IMR-90 (cell line): Measurements from ENCODE around the gene ARID5A. TPM values are rescaled to one million over a fixed set of nuclear protein-coding genes. Genes with fewer than 3 reads are reported as not detected.

ENCODE experiments used
- ATAC-seq: fragments of 200-7000 bp; cut with Tn5 transposase; 2 replicates; pipeline ENCODE4 v1.9.1; 2020; ENCODE audit warnings: low read depth, mild to moderate bottlenecking, moderate library complexity
- BruUV-seq: library from RNA; stranded (reverse); fragments of 400-500 nt; replicated peaks from 2 replicates; lab custom pipeline; 2021; lab: Mats Ljungman, UMichigan
- CTCF ChIA-PET: fragments of 300-600 bp; formaldehyde crosslinking; extraction: SDS; loops from one replicate; lab custom pipeline; 2021; ENCODE audit warnings: antibody characterized with exemption; lab: Yijun Ruan, JAX
- POLR2A ChIA-PET: fragments of 300-600 bp; sonication (Branson Sonifier 250); formaldehyde crosslinking; loops from one replicate; lab custom pipeline; 2022; ENCODE audit warnings: antibody characterized with exemption; ENCODE audit not compliant: unreplicated experiment; lab: Charles Lee
- DNase-seq: peaks from one replicate; pipeline ENCODE4 v3.0.0; 2013
- H2AFZ ChIP-seq: replicated peaks from 2 replicates; pipeline ENCODE3; 2013; ENCODE audit warnings: low read length, mild to moderate bottlenecking; ENCODE audit not compliant: poor library complexity
- H2AK5ac ChIP-seq: 2 replicates; pipeline ENCODE4 v1.6.1; 2013; ENCODE audit warnings: low read depth, low read length, inconsistent platforms
- H2AK9ac ChIP-seq: replicated peaks from 2 replicates; pipeline ENCODE3; 2013; ENCODE audit warnings: mild to moderate bottlenecking, low read depth, low read length, moderate library complexity; ENCODE audit not compliant: poor library complexity
- H2BK120ac ChIP-seq: 2 replicates; pipeline ENCODE4 v1.6.1; 2013; ENCODE audit warnings: low read depth, low read length, inconsistent platforms
- H2BK15ac ChIP-seq: 3 replicates; pipeline ENCODE4 v1.6.1; 2013; ENCODE audit warnings: low read depth, low read length, inconsistent platforms
- H2BK20ac ChIP-seq: 2 replicates; pipeline ENCODE4 v1.6.1; 2013; ENCODE audit warnings: low read depth, mild to moderate bottlenecking, inconsistent platforms, low read length, moderate library complexity
- H2BK5ac ChIP-seq: 2 replicates; pipeline ENCODE4 v1.6.1; 2013; ENCODE audit warnings: mild to moderate bottlenecking, low read depth, low read length, inconsistent platforms; ENCODE audit not compliant: poor library complexity, severe bottlenecking
- H3K14ac ChIP-seq: replicated peaks from 2 replicates; pipeline ENCODE4 v1.6.1; 2013; ENCODE audit warnings: low read depth, low read length, inconsistent platforms
- H3K18ac ChIP-seq: 2 replicates; pipeline ENCODE4 v1.6.1; 2013; ENCODE audit warnings: low read depth, low read length, control low read depth
- H3K23ac ChIP-seq: 2 replicates; pipeline ENCODE4 v1.6.1; 2013; ENCODE audit warnings: low read depth, low read length, inconsistent platforms
- H3K27ac ChIP-seq: 2 replicates; pipeline ENCODE4 v1.5.1; 2013; ENCODE audit warnings: mild to moderate bottlenecking, control low read depth, low read length; ENCODE audit not compliant: insufficient read depth
- H3K27me3 ChIP-seq: 2 replicates; pipeline ENCODE4 v1.6.1; 2013; ENCODE audit warnings: low read length; ENCODE audit not compliant: control insufficient read depth, insufficient read depth
- H3K36me3 ChIP-seq: 2 replicates; pipeline ENCODE4 v1.6.1; 2013; ENCODE audit warnings: low read length, mixed read lengths; ENCODE audit not compliant: control insufficient read depth, insufficient read depth
- H3K4ac ChIP-seq: 2 replicates; pipeline ENCODE4 v1.6.1; 2013; ENCODE audit warnings: low read depth, low read length, inconsistent platforms
- H3K4me1 ChIP-seq: 2 replicates; pipeline ENCODE4 v1.6.1; 2013; ENCODE audit warnings: low read length, mixed read lengths; ENCODE audit not compliant: control insufficient read depth, insufficient read depth
- H3K4me2 ChIP-seq: 2 replicates; pipeline ENCODE4 v1.6.1; 2013; ENCODE audit warnings: low read depth, mild to moderate bottlenecking, control low read depth, low read length, moderate library complexity
- H3K4me3 ChIP-seq: 2 replicates; pipeline ENCODE4 v1.5.1; 2013; ENCODE audit warnings: low read depth, mild to moderate bottlenecking, control low read depth, low read length, moderate library complexity; ENCODE audit not compliant: insufficient read depth
- H3K56ac ChIP-seq: 2 replicates; pipeline ENCODE4 v1.6.1; 2013; ENCODE audit warnings: low read length, inconsistent platforms; ENCODE audit not compliant: insufficient read depth; ENCODE audit errors: extremely low read depth
- H3K79me1 ChIP-seq, 2 experiments: 2 replicates each; pipeline ENCODE4 v1.6.1; 2013; ENCODE audit warnings: low read length in 2 of 2, inconsistent platforms in 1 of 2, low read depth in 1 of 2
- H3K9ac ChIP-seq: 2 replicates; pipeline ENCODE4 v1.6.1; 2013; ENCODE audit warnings: low read depth, low read length, control low read depth
- H3K9me1 ChIP-seq: 2 replicates; pipeline ENCODE4 v1.6.1; 2013; ENCODE audit warnings: low read length, inconsistent platforms; ENCODE audit not compliant: insufficient read depth
- H3K9me3 ChIP-seq: 2 replicates; pipeline ENCODE4 v1.6.1; 2013; ENCODE audit warnings: low read length; ENCODE audit not compliant: control insufficient read depth, insufficient read depth
- H4K20me1 ChIP-seq: 2 replicates; pipeline ENCODE4 v1.6.1; 2013; ENCODE audit warnings: low read length, inconsistent platforms; ENCODE audit not compliant: insufficient read depth
- H4K5ac ChIP-seq: 2 replicates; pipeline ENCODE4 v1.6.1; 2013; ENCODE audit warnings: mild to moderate bottlenecking, low read depth, low read length, control low read depth
- H4K8ac ChIP-seq, 2 experiments: 2 replicates each; pipeline ENCODE4 v1.6.1; 2013; ENCODE audit warnings: low read depth in 2 of 2, low read length in 2 of 2, control low read depth in 1 of 2, inconsistent platforms in 1 of 2
- H4K91ac ChIP-seq: 2 replicates; pipeline ENCODE4 v1.6.1; 2013; ENCODE audit warnings: low read depth, low read length, inconsistent platforms; ENCODE audit not compliant: insufficient read depth
- BHLHE40 ChIP-seq: fragments of 150-350 bp; IDR thresholded peaks from 2 replicates; pipeline ENCODE4 v1.6.1; 2016; ENCODE audit warnings: mild to moderate bottlenecking, low read depth, low read length
- CEBPB ChIP-seq: IDR thresholded peaks from 2 replicates; pipeline ENCODE4 v1.6.1; 2012; ENCODE audit warnings: low read depth, low read length, improper control_type of control experiment
- CHD1 ChIP-seq: IDR thresholded peaks from 2 replicates; pipeline ENCODE4 v1.6.1; 2012; ENCODE audit warnings: low read depth, low read length, improper control_type of control experiment
- MAFK ChIP-seq: IDR thresholded peaks from 2 replicates; pipeline ENCODE4 v1.6.1; 2012; ENCODE audit warnings: low read depth, low read length, improper control_type of control experiment
- MAZ ChIP-seq: IDR thresholded peaks from 2 replicates; pipeline ENCODE4 v1.6.1; 2012; ENCODE audit warnings: low read depth, mild to moderate bottlenecking, low read length, improper control_type of control experiment, moderate library complexity, borderline replicate concordance
- RAD21 ChIP-seq: IDR thresholded peaks from 2 replicates; pipeline ENCODE4 v1.6.1; 2012; ENCODE audit warnings: low read length, improper control_type of control experiment
- RCOR1 ChIP-seq: IDR thresholded peaks from 2 replicates; pipeline ENCODE4 v1.6.1; 2012; ENCODE audit warnings: mild to moderate bottlenecking, low read length, improper control_type of control experiment; ENCODE audit not compliant: insufficient replicate concordance
- RFX5 ChIP-seq: IDR thresholded peaks from 2 replicates; pipeline ENCODE4 v1.8.0; 2012; ENCODE audit warnings: low read depth, mild to moderate bottlenecking, low read length, moderate library complexity
- SMC3 ChIP-seq: fragments of 150-350 bp; IDR thresholded peaks from 2 replicates; pipeline ENCODE4 v1.6.1; 2016; ENCODE audit warnings: low read depth, mild to moderate bottlenecking, antibody characterized with exemption, low read length, moderate library complexity
- whole genome bisulfite sequencing, 2 experiments: methylation state at CpG; one replicate each; pipeline versions ENCODE4 v1.1.5 to v1.1.7; 2013; ENCODE audit warnings: missing lambda C conversion rate in 2 of 2; ENCODE audit not compliant: insufficient read length in 1 of 2; ENCODE audit errors: extremely low coverage in 2 of 2; 5-methylcytosine and 5-hydroxymethylcytosine counted together
- dilution Hi-C: fragments of 300-500 bp; cut with HindIII; formaldehyde crosslinking; loops from one replicate; pipeline ENCODE4 v1.14.3; 2018; ENCODE audit warnings: low sequenced_read_pairs; ENCODE audit not compliant: unreplicated experiment
- in situ Hi-C: fragments of 300-500 bp; cut with MboI; formaldehyde crosslinking; loops from 3 replicates; pipeline ENCODE4 v1.14.3; 2019; ENCODE audit warnings: low sequenced_read_pairs, inconsistent platforms, mixed read lengths
- intact Hi-C: fragments of 100-400 bp; cut with micrococcal nuclease; formaldehyde crosslinking; loops from 2 replicates; pipeline ENCODE4 v1.10.0; 2022
- polyA plus RNA-seq, 3 experiments: library from polyadenylated mRNA; depleted of rRNA; stranded (reverse); fragments of >200 nt; gene quantifications; 2 replicates each; pipeline ENCODE4 v1.2.3, GENCODE V29; 2012; ENCODE audit warnings: low replicate concordance in 1 of 3
- total RNA-seq: library from RNA; depleted of rRNA; stranded (reverse); fragments of >200 nt; gene quantifications from 2 replicates; pipeline ENCODE4 v1.2.3, GENCODE V29; 2012

ARID5A gene
- total and polyA plus RNA-seq, 2 of the 4 experiments (the other 2 are of a cell fraction): 2.3 to 6.7 TPM

DNA sequence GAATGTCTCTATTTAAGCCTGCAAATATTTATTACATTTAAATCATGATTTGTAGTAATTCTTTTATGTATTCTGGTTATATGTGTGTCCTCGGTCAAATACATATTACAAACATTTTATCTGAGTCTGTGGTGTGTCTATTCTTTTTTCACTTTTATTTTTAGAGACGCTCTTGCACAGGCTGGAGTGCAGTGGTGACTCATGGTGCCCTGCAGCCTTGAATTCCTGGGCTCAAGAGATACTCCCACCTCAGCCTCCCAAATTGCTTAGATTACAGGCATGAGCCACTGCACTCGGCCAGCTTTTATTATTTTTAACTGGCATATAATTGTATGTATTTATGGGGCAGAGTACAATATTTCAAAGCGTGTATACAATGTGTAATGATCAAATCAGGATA is 47.5 kb downstream of the ARID5A start:
- dilution Hi-C loops: no loop called here
- no peak overlapping the region for H2AK5ac ChIP-seq
- no CpG with 5 or more reads among the region's 4 CpGs for WGBS, 2 experiments
- H4K20me1 ChIP-seq: no peaks in the 10 kb centered on the region
- H3K9me1 ChIP-seq: peaks cover 2% of the 10 kb centered on the region; the same call in 1 of the 2 replicates
- no peak overlapping the region for H2BK5ac ChIP-seq
- DNase-seq (peak; percentile 38), ATAC-seq (peak; percentile 64)
- no peak for TF ChIP-seq SMC3
- TF ChIP-seq RCOR1: no peak
- TF ChIP-seq RFX5: no peak
- no peak for TF ChIP-seq CHD1
- TF ChIP-seq CEBPB: no peak
- no peak for TF ChIP-seq MAZ
- no peak for TF ChIP-seq RAD21
- TF ChIP-seq MAFK: no peak
- no peak for TF ChIP-seq BHLHE40
- H2BK120ac ChIP-seq: no peak overlapping the region
- no peak overlapping the region for H3K56ac ChIP-seq
- no peak overlapping the region for H4K91ac ChIP-seq
- H3K4me3 ChIP-seq: no peak overlapping the region
- H2AK9ac ChIP-seq: no peak overlapping the region
- H3K79me1 ChIP-seq: peaks cover 0 to 4% of the 10 kb centered on the region in 2 experiments; a peak in 2 of 4 replicates
- no peak overlapping the region for H3K27ac ChIP-seq
- H3K27me3 ChIP-seq: no peaks in the 10 kb centered on the region
- BruUV-seq: no TSS peak
- H3K18ac ChIP-seq: no peak overlapping the region
- H2AFZ ChIP-seq: no peak overlapping the region
- no peaks in the 10 kb centered on the region for H3K9me3 ChIP-seq
- no peak overlapping the region for H4K5ac ChIP-seq
- H2BK20ac ChIP-seq: no peak overlapping the region
- no peaks in the 10 kb centered on the region for H3K4me1 ChIP-seq
- no peak overlapping the region for H4K8ac ChIP-seq
- no peak overlapping the region for H3K9ac ChIP-seq
- in situ Hi-C loops: no loop called here
- intact Hi-C loops: no loop called here
- H3K36me3 ChIP-seq: peaks cover 2% of the 10 kb centered on the region; the same call in 1 of the 2 replicates
- H2BK15ac ChIP-seq: no peak overlapping the region
- POLR2A ChIA-PET: no interaction called here
- CTCF ChIA-PET: interaction anchor here (1.0 kb wide), 1 partner anchor 30 kb away, joined by 3 read pairs; no protein-coding TSS in a partner anchor
- H3K4ac ChIP-seq: no peak overlapping the region
- H3K14ac ChIP-seq: no peak overlapping the region
- no peak overlapping the region for H3K4me2 ChIP-seq
- H3K23ac ChIP-seq: no peak overlapping the region
